Measurements from ENCODE around the gene ACAA1. TPM values are rescaled to one million over a fixed set of nuclear protein-coding genes. Genes with fewer than 3 reads are reported as not detected.
A peak's percentile ranks its signal among the peaks of the same experiment; 100 is the strongest.

ACAA1 gene
- total and polyA plus RNA-seq, 2 experiments from 2014 or later: 21.4 to 26.6 TPM

GRCh38 chr3:38146504-38146903 lies 9.6 kb upstream of the ACAA1 start (continued):
- TF ChIP-seq REST (IDR thresholded peaks at IDR 0.05; ENCODE audit: unreplicated experiment) (no peak), ZNF114 (CRISPR knock-in tag; IDR thresholded peaks at IDR 0.05) (no peak), EZH2phosphoT487 (IDR thresholded peaks at IDR 0.05; ENCODE audit: unreplicated experiment) (no peak), CTCF (conservative IDR thresholded peaks at IDR 0.05; ENCODE audit: low read depth in 2 of 2) (no peak), JUNB (IDR thresholded peaks at IDR 0.05; ENCODE audit: unreplicated experiment) (no peak)

GRCh38 chr3:38143511-38143910 lies 6.6 kb upstream of the ACAA1 start:
- H3K27me3 Mint-ChIP-seq (ENCODE audit: insufficient read depth, low read depth, poor library complexity): peaks cover 9% of the 10 kb centered on the region
- H3F3A ChIP-seq (replicated peaks; ENCODE audit: low read depth): no peaks in the 10 kb centered on the region
- peaks cover 6% of the 10 kb centered on the region; the same call in 1 of the 3 replicates for H3K9me3 Mint-ChIP-seq
- no peak overlapping the region for H3K4me3 Mint-ChIP-seq
- H3K79me2 ChIP-seq (replicated peaks; ENCODE audit: insufficient read depth): peaks cover 10% of the 10 kb centered on the region; the same call in 1 of the 2 replicates
- DNase-seq (ENCODE audit: low spot score) (no peak), ATAC-seq (peak; percentile 13; the same call in 2 of the 3 replicates)
- peaks cover 24% of the 10 kb centered on the region for H3K36me3 Mint-ChIP-seq (ENCODE audit: low read depth)
- H3K4me2 ChIP-seq: no peak overlapping the region
- no peaks in the 10 kb centered on the region for H3K27me3 ChIP-seq (ENCODE audit: insufficient read depth)
- no peaks in the 10 kb centered on the region for H3K36me3 ChIP-seq (ENCODE audit: insufficient read depth)
- H2AFZ ChIP-seq: no peak overlapping the region
- peaks cover 18% of the 10 kb centered on the region for H3K4me1 Mint-ChIP-seq
- no peak overlapping the region for H3K27ac ChIP-seq (ENCODE audit: low read depth)
- no peak overlapping the region for H3K4me3 ChIP-seq
- no peaks in the 10 kb centered on the region for H4K20me1 ChIP-seq (replicated peaks; ENCODE audit: insufficient read depth)
- H3K9me2 ChIP-seq (ENCODE audit: insufficient read depth): no peaks in the 10 kb centered on the region
- H3K27ac Mint-ChIP-seq: no peak overlapping the region
- H3K4me1 ChIP-seq (ENCODE audit: insufficient read depth): peaks cover 10% of the 10 kb centered on the region
- TF ChIP-seq REST (IDR thresholded peaks at IDR 0.05; ENCODE audit: unreplicated experiment): no peak
- TF ChIP-seq EZH2phosphoT487 (IDR thresholded peaks at IDR 0.05; ENCODE audit: unreplicated experiment): no peak
- no peak for TF ChIP-seq CREB1 (CRISPR knock-in tag; IDR thresholded peaks at IDR 0.05; ENCODE audit: low read depth)
- TF ChIP-seq ZNF114 (CRISPR knock-in tag; IDR thresholded peaks at IDR 0.05): no peak
- TF ChIP-seq EZH2 (IDR thresholded peaks at IDR 0.05; ENCODE audit: low read depth, unreplicated experiment): no peak
- TF ChIP-seq CTCF (conservative IDR thresholded peaks at IDR 0.05; ENCODE audit: low read depth in 2 of 2): no peak
- TF ChIP-seq JUNB (IDR thresholded peaks at IDR 0.05; ENCODE audit: unreplicated experiment): no peak
- no peak for TF ChIP-seq NANOG (IDR thresholded peaks at IDR 0.05; ENCODE audit: borderline replicate concordance)
- no peak for TF ChIP-seq POLR2AphosphoS5 (IDR thresholded peaks at IDR 0.05; ENCODE audit: low read depth)

Data from GM23338 (cell line).